Hematopoietic multipotent progenitor cell treated with erythropoietin and hydrocortisone succinate and interleukin-3 and kit ligand, for 15 days (in vitro differentiated cells): Measurements from ENCODE around the gene TPD52L2.
"Not testable (repeated sequence)": the region's sequence is repeated elsewhere in the genome, so short reads cannot be mapped to it uniquely, and the experiment has no call there.

ENCODE experiments used
- DNase-seq: peaks from one replicate; pipeline ENCODE4 v3.0.0-alpha.2; 2015; ENCODE audit warnings: low spot score

TPD52L2 gene

DNA sequence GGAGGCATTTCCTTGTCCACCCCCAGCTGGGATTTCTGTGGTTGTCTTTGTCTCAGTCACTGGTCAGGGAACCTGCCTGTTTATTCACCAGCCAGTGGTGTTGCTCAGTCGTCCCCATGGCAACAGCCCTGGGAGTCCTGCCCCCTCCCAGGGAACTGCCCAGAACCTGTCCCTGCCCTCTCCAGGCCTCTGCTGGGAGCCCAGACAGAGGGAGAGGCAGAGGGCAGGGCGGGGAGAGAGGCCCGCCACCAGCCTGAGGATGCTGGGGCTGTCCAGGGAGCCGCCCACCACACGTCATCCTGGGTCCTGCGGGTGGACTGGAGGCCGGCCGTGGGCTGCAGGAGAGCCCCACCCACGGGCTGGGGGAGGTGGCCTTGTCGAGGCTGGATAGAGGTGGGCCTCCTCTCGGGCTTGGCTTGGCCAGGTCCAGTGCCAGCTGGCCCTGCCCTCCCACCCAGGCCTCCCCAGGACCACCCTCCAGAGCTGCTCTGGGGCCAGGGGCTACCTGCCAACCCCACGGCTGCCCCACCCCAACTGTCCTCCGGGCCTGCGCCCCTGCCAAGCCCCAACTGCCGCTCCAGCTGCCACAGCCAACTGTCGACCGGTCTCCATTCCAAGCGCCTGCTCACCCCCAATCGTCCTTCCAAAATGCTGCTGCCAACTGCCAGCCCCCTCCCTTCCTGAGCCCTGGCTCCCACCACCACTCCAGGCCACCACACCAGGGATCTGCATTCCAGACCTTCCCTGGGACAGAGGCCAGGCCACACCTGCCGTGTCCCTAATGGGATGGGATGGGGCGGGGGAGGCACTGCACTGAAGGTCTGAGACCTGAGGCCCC, 29.8 kb upstream of the TPD52L2 start:
- DNase-seq, result no peak

GRCh38 chr20:63836458-63837344, 28.4 kb upstream of the TPD52L2 start:
- no peak for DNase-seq

- DNase-seq, result no peak
These were observed 27.6 kb upstream of the TPD52L2 start for GRCh38 chr20:63837479-63837878.

- DNase-seq, result no peak
These were observed 25.4 kb upstream of the TPD52L2 start for GRCh38 chr20:63839620-63840019.

- no peak for DNase-seq
These were observed 24.7 kb upstream of the TPD52L2 start for GRCh38 chr20:63840405-63840828.

DNA sequence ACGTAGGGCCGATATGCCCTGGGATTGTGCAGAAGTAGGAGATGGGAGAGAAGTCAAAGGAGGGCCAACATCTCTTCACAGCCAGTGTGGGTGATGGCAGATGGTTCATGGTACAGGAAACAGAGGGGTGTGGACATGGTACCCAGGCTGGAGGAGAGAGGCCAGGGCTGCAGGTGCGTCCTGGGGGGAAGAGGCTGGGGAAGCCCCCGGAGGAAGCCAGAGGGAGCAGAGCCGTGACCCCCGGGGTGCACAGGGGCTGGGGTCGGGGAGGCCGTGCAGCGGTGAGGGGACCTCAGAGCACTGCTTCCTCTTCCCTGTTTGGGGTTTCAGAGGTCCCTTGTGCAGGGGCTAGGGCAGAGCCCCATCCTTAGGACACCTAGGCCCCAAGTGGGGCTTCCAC, 22.8 kb upstream of the TPD52L2 start:
- no peak for DNase-seq

- no peak for DNase-seq
These were observed 21.8 kb upstream of the TPD52L2 start for GRCh38 chr20:63843222-63843621.

DNA sequence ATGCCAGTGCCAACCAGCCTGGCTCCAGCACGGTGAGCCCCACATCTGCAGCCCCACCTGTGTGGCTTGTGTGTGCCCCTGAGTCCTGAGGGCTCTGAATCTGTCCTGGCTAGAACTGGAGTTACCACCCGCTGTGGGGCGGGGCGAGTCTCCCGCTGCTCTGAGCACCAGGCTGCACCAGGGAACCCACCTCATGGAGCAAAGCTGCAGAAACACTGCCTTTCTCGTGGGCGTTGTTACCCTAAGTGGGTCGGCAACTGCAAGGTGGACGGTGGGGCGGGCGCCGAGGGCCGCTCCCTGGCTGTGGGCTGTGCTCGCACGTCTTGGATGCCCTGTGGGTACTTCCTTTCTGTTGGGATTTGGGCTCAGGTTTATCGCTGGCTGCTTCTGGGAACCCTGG, 21.3 kb upstream of the TPD52L2 start:
- no peak for DNase-seq

DNA sequence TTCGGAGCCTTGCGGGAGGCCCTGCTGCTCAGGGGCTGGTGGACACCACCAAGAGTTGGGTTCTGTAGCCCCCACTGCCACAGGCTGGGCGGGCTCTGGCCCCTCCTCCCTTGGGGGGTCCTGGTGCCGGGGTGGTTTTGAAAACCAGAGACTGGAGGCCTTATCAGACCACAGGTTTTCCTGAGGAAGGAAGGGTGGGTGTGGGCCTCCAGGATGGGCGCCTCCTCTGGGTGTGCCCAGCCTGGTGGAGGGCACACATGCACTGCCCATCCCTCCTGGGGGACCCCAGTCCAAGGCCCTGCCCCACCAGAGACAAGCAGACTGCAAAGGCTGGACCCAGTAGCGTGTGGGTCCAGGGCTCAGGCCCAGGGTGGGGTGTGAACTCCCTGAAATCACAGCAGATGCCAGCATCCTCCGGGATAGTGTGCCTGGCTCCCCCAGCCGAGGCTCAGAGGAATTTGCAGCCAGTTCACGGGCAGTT, 20.5 kb upstream of the TPD52L2 start:
- DNase-seq, result no peak

DNA sequence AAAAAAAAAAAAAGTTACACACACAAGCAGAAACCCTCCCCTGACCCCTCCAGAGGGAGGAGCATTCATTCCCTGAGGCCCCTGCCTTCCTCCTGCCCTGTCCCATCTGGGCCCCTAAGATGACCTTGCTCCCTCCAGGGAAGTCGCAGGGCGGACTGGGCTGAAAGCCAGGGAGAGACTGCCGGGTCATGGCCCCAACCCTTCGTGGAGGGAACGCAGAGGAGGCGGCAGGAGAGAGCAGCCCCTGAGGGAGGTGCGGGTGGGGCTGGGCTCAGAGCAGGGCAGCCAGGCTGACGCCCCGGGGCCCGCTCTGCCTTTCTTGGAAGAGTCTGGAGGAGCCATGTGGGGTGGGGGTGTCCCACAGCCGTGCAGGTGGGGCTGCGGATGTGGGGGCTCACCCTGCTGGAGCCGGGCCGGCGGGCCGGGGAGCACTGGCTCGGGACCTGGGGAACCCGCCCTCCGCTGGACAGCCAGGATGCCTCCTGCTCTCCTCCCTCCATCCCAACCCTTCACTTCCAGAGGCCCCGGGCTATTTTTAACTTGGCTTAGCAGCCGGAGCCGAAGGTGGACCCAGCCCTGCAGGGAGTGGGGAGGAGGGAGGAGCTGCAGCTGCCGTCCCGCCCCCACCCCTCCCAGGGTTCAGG, 18.8 kb upstream of the TPD52L2 start:
- no peak for DNase-seq

- DNase-seq, result no peak
These were observed 18.2 kb upstream of the TPD52L2 start for GRCh38 chr20:63846888-63847236.

DNA sequence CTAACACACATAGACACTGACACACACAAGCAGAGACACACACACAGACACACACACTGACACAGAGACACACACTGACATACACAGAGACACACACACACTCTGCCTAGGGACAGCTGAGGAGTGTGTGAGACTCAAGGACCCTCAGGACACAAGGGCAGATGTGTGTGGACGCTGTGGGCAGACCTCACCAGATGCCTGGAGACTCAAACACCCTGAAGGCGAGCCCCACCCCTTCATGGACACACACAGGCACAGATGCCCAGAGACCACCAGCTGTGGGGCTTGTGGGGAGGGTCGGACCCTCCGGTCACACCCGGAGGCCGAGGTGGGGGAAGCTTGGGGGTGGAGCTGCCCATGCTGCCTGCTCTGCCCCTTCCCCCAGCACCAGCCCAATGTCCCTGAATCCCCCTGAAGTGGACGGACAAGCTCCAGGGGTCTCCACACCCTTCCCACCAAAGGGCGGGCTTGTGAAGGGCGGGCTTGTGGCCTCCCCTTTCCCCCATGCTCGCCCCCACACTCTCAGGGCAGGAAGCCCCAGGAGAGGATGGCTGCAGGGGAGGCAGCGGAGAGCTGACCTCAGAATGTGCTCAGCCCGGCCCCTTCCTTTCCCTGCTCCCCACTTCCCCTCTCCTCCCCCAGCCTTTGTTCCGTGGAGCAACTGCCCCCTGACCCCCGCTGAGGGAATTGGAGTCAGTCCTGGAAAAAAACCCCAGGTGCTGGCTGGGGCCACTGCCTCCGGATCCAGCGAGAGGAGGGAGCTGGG, 17.6 kb upstream of the TPD52L2 start:
- DNase-seq, result no peak

GRCh38 chr20:63848003-63848911, 16.8 kb upstream of the TPD52L2 start:
- DNase-seq, result no peak

DNA sequence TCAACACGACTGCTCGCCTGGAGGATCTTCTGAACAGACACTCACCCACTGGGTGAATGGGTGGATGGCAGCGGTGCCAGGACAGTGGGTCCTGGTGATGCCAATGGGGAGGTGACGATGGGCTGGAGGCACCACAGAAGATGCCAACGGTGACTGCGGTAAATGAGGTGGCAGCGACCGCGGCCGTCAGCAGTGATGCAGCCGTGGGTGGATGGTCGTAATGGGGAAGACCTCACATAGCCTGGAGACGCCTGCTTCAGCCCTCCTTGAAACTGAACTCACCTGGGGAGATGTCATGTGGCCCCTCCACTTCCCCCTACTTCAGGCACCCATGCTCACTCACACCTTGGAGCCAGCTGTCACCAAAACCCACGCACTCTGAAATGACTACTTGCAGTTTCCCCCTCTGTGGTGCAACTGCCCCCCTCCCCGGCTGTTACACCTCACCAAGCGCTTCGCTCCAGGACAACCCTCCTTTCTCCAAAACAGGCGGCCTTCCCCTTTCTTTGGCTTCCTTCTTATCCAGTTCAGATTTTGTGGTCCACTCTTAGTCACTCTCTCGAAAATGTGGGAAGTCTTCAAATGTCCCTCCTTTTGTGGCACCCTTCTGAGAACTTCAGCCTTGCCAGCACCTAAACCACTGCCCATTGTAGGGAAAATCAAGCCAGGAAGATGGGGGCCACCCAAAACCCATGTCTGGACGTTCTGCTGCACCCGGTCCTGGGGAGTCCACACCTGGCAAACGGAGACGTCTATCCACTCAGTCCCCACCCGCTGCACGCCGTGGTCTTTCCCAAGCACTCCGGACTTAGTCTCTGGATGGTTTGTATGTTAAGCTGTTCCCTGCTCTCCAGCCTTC, 14.2 kb upstream of the TPD52L2 start:
- no peak for DNase-seq

DNA sequence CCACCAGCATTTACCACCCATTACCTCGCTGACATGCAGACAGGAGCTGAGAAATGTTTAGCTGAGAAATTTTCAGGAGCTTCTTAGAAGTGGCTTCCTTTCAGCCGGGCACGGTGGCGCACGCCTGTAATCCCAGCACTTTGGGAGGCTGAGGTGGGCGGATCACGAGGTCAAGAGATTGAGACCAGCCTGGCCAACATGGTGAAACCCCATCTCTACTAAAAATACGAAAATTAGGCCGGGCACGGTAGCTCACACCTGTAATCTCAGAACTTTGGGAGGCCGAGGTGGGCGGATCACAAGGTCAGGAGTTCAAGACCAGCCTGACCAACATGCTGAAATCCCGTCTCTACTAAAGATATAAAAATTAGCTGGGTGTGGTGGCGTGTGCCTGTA, 13.5 kb upstream of the TPD52L2 start:
- not testable (repeated sequence) for DNase-seq

DNA sequence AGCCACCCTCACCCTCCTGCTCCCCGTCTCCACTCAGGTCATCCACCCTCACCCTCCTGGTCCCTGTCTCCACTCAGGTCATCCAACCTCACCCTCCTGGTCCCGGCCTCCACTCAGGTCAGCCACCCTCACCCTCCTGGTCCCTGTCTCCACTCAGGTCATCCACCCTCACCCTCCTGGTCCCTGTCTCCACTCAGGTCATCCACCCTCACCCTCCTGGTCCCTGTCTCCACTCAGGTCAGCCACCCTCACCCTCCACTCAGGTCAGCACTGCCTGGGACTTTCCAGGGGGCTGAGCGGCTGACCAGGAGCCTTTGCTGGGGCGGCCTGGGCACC, 11.4 kb upstream of the TPD52L2 start:
- DNase-seq, result not testable (repeated sequence)

DNA sequence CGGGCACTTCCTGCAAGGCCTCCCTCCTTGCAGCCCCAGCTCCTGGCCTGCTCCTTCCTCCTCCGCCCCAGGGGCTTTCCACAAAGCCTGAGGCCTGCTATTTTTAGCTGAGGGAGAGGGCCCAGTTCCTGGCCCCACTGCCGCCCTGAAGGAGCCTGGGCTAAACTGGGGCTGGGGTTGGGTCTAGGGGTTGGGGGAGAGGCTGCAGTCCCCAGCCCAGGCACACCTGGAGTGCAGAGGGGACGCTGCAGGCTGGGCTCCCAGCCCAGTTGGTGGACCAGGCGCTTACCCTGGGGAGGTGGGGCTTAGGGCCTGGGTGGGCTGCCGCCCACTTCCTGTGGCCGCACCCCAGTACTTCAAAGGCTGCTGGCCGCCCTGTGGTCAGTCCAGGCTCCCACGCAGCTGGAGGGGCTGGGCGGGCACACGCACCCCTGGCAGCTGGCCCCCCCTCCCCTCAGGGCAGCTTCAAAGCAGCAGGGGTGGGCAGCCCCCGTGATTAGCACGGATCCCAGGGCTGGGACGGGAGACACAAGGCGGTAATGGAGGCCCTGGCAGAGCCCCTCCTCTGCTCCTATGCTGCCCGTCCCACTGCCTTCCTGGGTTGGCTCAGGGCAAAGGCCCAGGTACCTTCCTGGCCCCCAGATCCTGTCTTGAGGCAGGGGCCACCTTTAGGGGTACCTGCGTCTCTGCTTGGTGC, 10.9 kb upstream of the TPD52L2 start:
- no peak for DNase-seq

- DNase-seq, result no peak
These were observed 10.2 kb upstream of the TPD52L2 start for GRCh38 chr20:63854766-63855362.
